CMK (cell line): ENCODE results near the gene MARCHF3.
"Not testable (repeated sequence)": the region's sequence is repeated elsewhere in the genome, so short reads cannot be mapped to it uniquely, and the experiment has no call there.

ENCODE experiments used
- DNase-seq: peaks from one replicate; pipeline ENCODE4 v3.0.0-alpha.2; 2010; ENCODE audit warnings: low read depth

Gene MARCHF3

GRCh38 chr5:126847456-126847820 is 182.9 kb downstream of the MARCHF3 start:
- DNase-seq, result no peak

DNA sequence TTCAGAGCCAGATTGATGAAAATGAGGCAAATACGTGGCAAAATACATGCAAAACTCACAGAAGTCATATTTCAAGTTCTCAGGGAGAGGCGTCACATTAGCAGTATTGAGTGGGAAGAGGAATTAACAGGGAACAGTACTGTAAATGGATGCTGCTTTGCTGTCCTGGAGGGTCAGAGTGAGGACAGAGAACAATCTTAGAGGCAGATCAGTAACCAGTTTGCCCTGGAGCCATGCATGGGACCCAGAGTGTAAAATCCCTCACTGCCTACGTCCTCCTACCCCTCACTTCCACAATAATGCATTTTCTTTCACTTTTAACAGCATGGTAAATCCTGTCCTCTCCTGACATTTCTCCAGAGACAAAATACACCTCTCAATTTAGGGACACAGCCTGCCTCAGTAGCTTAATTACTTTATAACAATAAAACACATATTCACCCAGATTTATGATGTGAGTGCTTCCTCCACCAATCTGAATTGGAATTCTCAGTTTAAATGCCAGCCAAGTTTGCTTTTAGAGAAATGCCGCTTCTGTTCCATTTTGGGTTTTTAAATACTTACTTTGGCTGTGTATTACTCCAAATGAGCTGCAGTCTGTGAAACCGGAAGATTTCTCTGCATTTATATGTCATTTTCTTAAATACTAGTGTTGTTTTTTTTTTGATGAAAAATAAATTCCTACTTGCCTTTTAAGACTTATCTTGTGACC is 183.5 kb downstream of the MARCHF3 start:
- no peak for DNase-seq

DNA sequence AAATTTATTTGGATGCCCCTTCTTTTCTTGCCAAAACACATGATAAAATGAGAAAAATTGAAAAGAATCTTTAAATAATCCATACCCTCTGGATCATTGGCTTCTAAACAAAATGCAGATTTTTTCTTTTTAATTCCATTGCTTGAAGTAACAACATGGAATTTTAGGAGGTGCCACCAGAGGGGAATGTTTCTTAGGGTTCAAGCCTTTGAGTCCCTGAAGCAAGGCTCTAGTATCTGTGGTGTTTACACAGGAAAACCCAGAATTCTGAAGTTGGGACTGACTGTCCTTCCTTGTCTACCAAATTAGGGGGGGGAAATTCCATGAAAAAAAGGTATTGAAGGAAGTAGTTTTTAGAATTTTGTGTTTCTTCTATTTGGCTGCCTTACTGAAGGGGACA is 184.0 kb downstream of the MARCHF3 start:
- DNase-seq, result no peak

GRCh38 chr5:126845470-126846070 is 184.8 kb downstream of the MARCHF3 start:
- not testable (repeated sequence) for DNase-seq

- not testable (repeated sequence) for DNase-seq
Observed at GRCh38 chr5:126843375-126843774, 187.0 kb downstream of the MARCHF3 start.

- not testable (repeated sequence) for DNase-seq
Observed at GRCh38 chr5:126839407-126839806, 191.0 kb downstream of the MARCHF3 start.

GRCh38 chr5:126837906-126838539 is 192.3 kb downstream of the MARCHF3 start:
- DNase-seq, result no peak

GRCh38 chr5:126837242-126837641 is 193.1 kb downstream of the MARCHF3 start:
- no peak for DNase-seq

- no peak for DNase-seq
Observed at GRCh38 chr5:126836778-126837177, 193.6 kb downstream of the MARCHF3 start.

DNA sequence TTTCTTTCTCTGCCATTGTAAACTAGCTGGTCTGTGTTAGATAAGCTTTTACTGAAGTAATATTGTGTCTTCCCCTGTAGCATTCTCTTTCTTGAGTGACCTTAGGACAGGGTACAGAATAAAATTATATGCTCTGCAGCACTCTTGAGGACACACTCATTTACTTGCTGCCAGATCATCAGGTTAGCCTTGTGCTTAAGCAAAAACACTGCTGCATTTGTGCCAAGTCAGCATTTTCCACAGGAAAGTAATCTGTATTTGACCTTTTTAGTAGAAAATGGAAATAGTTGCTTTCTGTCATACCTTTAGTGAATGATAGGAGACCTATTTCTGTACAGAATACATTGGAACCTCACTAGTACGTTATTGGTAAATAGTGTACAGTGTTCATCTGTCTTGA is 199.2 kb downstream of the MARCHF3 start:
- DNase-seq, result no peak

GRCh38 chr5:126830061-126830460 is 200.3 kb downstream of the MARCHF3 start:
- no peak for DNase-seq

- no peak for DNase-seq
Observed at GRCh38 chr5:126829098-126829497, 201.3 kb downstream of the MARCHF3 start.

- no peak for DNase-seq
Observed at GRCh38 chr5:126826619-126827215, 203.6 kb downstream of the MARCHF3 start.

DNA sequence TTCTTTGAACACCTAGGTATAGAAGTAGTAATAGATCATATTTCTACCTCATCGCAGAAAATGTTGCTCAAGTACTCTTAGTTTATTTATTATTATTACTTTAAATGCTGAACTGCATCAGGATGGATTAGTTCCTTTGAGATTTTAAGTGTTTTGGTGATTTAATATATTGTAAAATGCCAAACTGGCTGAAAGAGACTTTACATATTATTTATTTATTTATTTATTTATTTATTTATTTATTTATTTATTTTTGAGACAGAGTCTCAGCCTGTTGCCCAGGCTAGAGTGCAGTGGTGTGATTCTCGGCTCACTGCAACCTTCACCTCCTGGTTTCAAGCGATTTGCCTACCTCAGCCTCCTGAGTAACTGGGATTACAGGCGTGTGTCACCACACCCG is 211.1 kb downstream of the MARCHF3 start:
- no peak for DNase-seq

- no peak for DNase-seq
Observed at GRCh38 chr5:126818736-126819135, 211.6 kb downstream of the MARCHF3 start.
